Activated CD8-positive, alpha-beta T cell treated with anti-CD3 and anti-CD28 coated beads for 36 hours (primary cell): Measurements from ENCODE around the gene ZCCHC18. TPM values are rescaled to one million over a fixed set of nuclear protein-coding genes. Genes with fewer than 3 reads are reported as not detected.

Experiments used
- ATAC-seq: fragments of 200-7000 bp; cut with Tn5 transposase; one replicate; pipeline ENCODE4 v1.10.0; 2021; ENCODE audit warnings: mild to moderate bottlenecking, moderate library complexity
- CTCF ChIA-PET: fragments of 350-600 bp; sonication (Branson Sonifier 250); formaldehyde crosslinking; loops from one replicate; lab custom pipeline; 2021; ENCODE audit warnings: antibody characterized with exemption; lab: Charles Lee
- POLR2A ChIA-PET: fragments of 350-600 bp; sonication (Branson Sonifier 250); formaldehyde crosslinking; loops from one replicate; lab custom pipeline; 2021; ENCODE audit warnings: antibody characterized with exemption; lab: Charles Lee
- DNase-seq: peaks from one replicate; pipeline ENCODE4 v3.0.0-alpha.2; 2020
- H3K27ac Mint-ChIP-seq: one replicate; pipeline ENCODE4 v1.8.0; 2021; ENCODE audit warnings: mild to moderate bottlenecking, mixed read lengths
- H3K27me3 Mint-ChIP-seq: one replicate; pipeline ENCODE4 v1.8.0; 2021; ENCODE audit warnings: mixed read lengths
- H3K36me3 Mint-ChIP-seq: one replicate; pipeline ENCODE4 v1.8.0; 2021; ENCODE audit warnings: low read depth, mixed read lengths
- H3K4me1 Mint-ChIP-seq: one replicate; pipeline ENCODE4 v1.8.0; 2021; ENCODE audit warnings: low read depth, mixed read lengths
- H3K4me3 Mint-ChIP-seq: one replicate; pipeline ENCODE4 v1.8.0; 2021; ENCODE audit warnings: mild to moderate bottlenecking, moderate library complexity, mixed read lengths
- H3K9me3 Mint-ChIP-seq: one replicate; pipeline ENCODE4 v1.8.0; 2021; ENCODE audit warnings: mixed read lengths
- intact Hi-C: fragments of 100-400 bp; cut with micrococcal nuclease; formaldehyde crosslinking; loops from one replicate; pipeline ENCODE4 v1.10.0; 2022
- total RNA-seq, 2 experiments: library from RNA; stranded (reverse); gene quantifications; one replicate each; pipeline ENCODE4 v1.2.3, GENCODE V29; 2021
- TF ChIP-seq, protein P1 (sequence below): fragments of 200-600 bp; IDR thresholded peaks from one replicate; pipeline ENCODE4 v1.8.0; 2022; ENCODE audit warnings: antibody characterized with exemption, mild to moderate bottlenecking

ZCCHC18 gene
- total RNA-seq, 2 experiments from 2014 or later: 1.5 to 2.6 TPM

DNA sequence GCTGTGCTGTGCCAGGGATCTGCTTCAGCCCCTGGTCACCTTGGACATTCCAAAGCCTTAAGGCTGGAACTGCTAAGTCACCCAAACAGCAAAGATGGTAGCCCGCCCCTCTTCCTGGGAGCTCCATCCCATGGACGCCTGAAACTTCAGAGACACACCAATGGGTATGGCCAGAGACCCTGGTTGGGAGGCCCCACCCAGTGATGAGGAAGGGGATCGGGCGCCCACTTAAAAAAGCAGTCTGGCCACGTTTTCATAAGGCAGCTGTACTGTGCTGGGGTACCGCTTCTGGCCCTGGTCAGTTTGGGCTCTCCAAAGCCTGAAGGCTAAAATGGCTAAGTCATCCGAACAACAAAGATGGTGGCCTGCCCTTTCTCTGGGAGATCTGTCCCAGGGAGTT, 26.8 kb upstream of the ZCCHC18 start:
- H3K4me1 Mint-ChIP-seq: no peaks in the 10 kb centered on the region
- TF ChIP-seq, protein P1, sequence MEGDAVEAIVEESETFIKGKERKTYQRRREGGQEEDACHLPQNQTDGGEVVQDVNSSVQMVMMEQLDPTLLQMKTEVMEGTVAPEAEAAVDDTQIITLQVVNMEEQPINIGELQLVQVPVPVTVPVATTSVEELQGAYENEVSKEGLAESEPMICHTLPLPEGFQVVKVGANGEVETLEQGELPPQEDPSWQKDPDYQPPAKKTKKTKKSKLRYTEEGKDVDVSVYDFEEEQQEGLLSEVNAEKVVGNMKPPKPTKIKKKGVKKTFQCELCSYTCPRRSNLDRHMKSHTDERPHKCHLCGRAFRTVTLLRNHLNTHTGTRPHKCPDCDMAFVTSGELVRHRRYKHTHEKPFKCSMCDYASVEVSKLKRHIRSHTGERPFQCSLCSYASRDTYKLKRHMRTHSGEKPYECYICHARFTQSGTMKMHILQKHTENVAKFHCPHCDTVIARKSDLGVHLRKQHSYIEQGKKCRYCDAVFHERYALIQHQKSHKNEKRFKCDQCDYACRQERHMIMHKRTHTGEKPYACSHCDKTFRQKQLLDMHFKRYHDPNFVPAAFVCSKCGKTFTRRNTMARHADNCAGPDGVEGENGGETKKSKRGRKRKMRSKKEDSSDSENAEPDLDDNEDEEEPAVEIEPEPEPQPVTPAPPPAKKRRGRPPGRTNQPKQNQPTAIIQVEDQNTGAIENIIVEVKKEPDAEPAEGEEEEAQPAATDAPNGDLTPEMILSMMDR: no peak
- H3K36me3 Mint-ChIP-seq: no peaks in the 10 kb centered on the region
- ATAC-seq: no peak
- no peaks in the 10 kb centered on the region for H3K9me3 Mint-ChIP-seq
- intact Hi-C loops: no loop called here
- peaks cover 3% of the 10 kb centered on the region for H3K27me3 Mint-ChIP-seq
- ChIA-PET CTCF (no interaction called here), POLR2A (no interaction called here)
- DNase-seq: no peak
- no peak overlapping the region for H3K4me3 Mint-ChIP-seq
- H3K27ac Mint-ChIP-seq: no peak overlapping the region

DNA sequence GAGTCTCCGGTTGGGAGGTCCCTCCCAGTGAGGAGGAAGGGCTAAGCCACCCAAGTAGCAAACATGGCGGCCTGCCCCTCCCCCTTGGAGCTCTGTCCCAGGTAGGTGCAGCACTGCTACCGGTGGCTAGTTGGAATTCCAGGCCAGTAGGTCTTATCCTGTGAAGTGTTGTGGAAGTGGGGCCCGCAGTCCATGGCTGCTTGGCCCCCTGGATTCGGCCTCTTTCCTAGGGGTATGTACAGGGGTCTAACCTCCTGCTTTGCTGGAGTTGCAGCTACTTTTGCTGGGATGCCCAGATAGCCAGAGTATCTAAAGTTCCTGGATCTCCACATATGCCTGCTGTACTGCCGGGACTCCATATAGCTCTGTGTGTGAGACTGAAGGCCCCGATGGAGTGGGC, 26.4 kb upstream of the ZCCHC18 start:
- no peak for ATAC-seq
- ChIA-PET POLR2A (no interaction called here), CTCF (no interaction called here)
- H3K36me3 Mint-ChIP-seq: no peaks in the 10 kb centered on the region
- no peak overlapping the region for H3K4me3 Mint-ChIP-seq
- peaks cover 3% of the 10 kb centered on the region for H3K27me3 Mint-ChIP-seq
- no peak for DNase-seq
- TF ChIP-seq, protein P1: no peak
- H3K9me3 Mint-ChIP-seq: no peaks in the 10 kb centered on the region
- no peaks in the 10 kb centered on the region for H3K4me1 Mint-ChIP-seq
- intact Hi-C loops: no loop called here
- no peak overlapping the region for H3K27ac Mint-ChIP-seq

DNA sequence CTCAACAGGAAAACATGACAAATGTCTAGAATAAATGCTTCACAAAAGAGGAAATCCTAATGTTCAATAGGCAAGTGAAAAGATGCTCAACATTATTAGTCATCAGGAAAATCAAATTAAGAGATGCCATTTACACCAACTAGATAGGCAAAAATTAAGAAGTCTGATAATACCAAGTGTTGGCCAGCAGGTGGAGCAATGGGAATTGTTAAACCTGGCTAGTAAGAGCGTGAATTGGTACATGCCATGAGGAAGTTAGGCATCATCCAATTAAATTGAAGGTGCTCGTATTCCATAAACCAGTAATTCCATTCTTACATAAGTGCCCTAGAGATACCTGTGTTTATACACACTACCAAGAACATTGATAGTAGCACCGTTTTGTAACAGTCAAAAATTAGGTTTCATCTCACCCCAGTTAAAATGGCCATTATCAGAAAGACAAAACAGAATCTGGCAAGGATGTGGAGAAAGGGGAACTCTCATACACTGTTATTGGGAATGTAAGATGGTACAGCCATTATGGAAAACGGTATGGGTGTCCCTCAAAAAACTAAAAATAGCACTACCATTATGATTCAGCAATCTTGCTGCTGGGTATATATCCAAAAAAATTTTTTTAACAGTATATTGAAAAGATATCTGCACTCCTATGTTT, 14.0 kb upstream of the ZCCHC18 start:
- H3K36me3 Mint-ChIP-seq: peaks cover 2% of the 10 kb centered on the region
- CTCF ChIA-PET: interaction anchor here (1.0 to 3.8 kb wide), 5 partner anchors 11 to 253 kb away, joined by 6 to 50 read pairs (median 8); partner anchors contain the start of gene ZCCHC18
- no peak overlapping the region for H3K27ac Mint-ChIP-seq
- POLR2A ChIA-PET: no interaction called here
- no peak overlapping the region for H3K4me3 Mint-ChIP-seq
- ATAC-seq: peak; percentile 60
- peak; percentile 61 for DNase-seq
- TF ChIP-seq, protein P1: peak; percentile 59
- intact Hi-C loops: loop anchor here (1.0 kb wide), 1 partner anchor 38 kb away; no protein-coding TSS in a partner anchor
- H3K4me1 Mint-ChIP-seq: peaks cover 6% of the 10 kb centered on the region
- no peaks in the 10 kb centered on the region for H3K27me3 Mint-ChIP-seq
- no peaks in the 10 kb centered on the region for H3K9me3 Mint-ChIP-seq

DNA sequence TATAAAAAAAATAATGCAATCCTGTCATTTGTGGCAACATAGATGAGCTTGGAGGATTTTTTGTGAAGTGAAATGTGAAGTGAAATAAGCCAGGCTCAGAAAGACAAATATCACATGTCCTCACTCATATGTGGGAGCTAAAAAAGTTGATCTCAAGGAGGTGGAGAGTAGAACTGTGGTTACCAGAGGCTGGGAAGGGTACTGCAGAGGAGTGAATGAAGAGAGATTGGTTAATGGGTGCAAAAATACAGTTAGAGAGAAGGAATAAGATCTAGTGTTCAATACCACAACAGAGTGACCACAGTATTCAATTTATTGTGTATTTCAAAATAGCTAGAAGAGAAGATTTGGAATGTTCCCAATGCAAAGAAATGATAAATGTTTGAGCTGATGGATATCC, 13.4 kb upstream of the ZCCHC18 start:
- Mint-ChIP-seq H3K4me3 (no peak overlapping the region), H3K9me3 (no peaks in the 10 kb centered on the region), H3K4me1 (peaks cover 6% of the 10 kb centered on the region), H3K27me3 (no peaks in the 10 kb centered on the region), H3K27ac (no peak overlapping the region), H3K36me3 (peaks cover 2% of the 10 kb centered on the region)
- ATAC-seq (peak; percentile 42), DNase-seq (no peak)
- TF ChIP-seq, protein P1: no peak
- POLR2A ChIA-PET: no interaction called here
- intact Hi-C loops: loop anchor here (1.0 kb wide), 1 partner anchor 37 kb away; no protein-coding TSS in a partner anchor
- CTCF ChIA-PET: interaction anchor here (0.6 to 3.8 kb wide), 6 partner anchors 10 to 254 kb away, joined by 3 to 50 read pairs (median 7); partner anchors contain the start of gene ZCCHC18

DNA sequence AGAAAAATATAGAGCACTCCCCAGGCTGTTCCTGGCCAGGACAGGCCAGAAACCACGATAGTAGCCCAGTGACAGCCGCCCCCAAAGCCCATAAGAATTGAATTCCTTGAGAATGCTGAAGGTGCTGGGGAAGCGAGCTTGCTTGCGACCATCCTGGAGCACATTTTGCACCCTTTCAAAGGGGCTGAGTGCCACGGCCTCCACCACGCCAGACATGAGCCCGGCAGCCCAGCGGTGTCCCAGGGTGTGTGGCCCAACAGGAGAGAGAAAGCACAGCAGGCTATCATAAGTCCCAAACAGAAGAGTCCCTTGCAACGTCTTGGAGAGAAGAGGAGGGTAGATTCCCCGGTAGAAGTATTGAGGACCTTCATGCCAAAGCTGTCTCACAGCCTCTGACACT, 7.6 kb upstream of the ZCCHC18 start:
- no peak overlapping the region for H3K27ac Mint-ChIP-seq
- TF ChIP-seq, protein P1: no peak
- H3K27me3 Mint-ChIP-seq: no peaks in the 10 kb centered on the region
- H3K4me1 Mint-ChIP-seq: peaks cover 25% of the 10 kb centered on the region
- no peak for ATAC-seq
- no peak overlapping the region for H3K4me3 Mint-ChIP-seq
- peaks cover 2% of the 10 kb centered on the region for H3K36me3 Mint-ChIP-seq
- CTCF ChIA-PET: no interaction called here
- H3K9me3 Mint-ChIP-seq: no peaks in the 10 kb centered on the region
- POLR2A ChIA-PET: no interaction called here
- DNase-seq: no peak
- intact Hi-C loops: no loop called here
